Uterus (tissue), 2 donors: ENCODE results near the gene DLG5.

Experiments used
- CTCF ChIP-seq, 4 experiments: fragments of 200-600 bp in 2 of 4; fragments of 450-650 bp in 2 of 4; sonication (generic) in 2 of 4; IDR thresholded peaks; one replicate each; pipeline ENCODE4 v1.5.1; 2016 to 2019; ENCODE audit warnings: antibody characterized with exemption in 4 of 4, mild to moderate bottlenecking in 2 of 4, moderate library complexity in 1 of 4
- POLR2A ChIP-seq, 2 donors: fragments of 450-650 bp; IDR thresholded peaks; one replicate each; pipeline ENCODE4 v1.6.1; 2016; ENCODE audit warnings: antibody characterized with exemption in 2 of 2, mild to moderate bottlenecking in 1 of 2, moderate library complexity in 1 of 2

GRCh38 chr10:77915319-77916105 is 11.0 kb downstream of the DLG5 start:
- no peak for TF ChIP-seq CTCF (IDR thresholded peaks at IDR 0.05)
- no peak for TF ChIP-seq POLR2A (IDR thresholded peaks at IDR 0.05)
